GM21367 (cell line): Measurements from ENCODE around the gene MTURN.

Experiments
- ATAC-seq: cut with Tn5 transposase; IDR thresholded peaks from one replicate; pipeline ENCODE4 v1.9.1; 2021; ENCODE audit not compliant: unreplicated experiment

The MTURN gene

GRCh38 chr7:30159698-30160143, 24.9 kb downstream of the MTURN start:
- ATAC-seq, result no peak

GRCh38 chr7:30160329-30160728, 25.5 kb downstream of the MTURN start:
- ATAC-seq, result no peak

- ATAC-seq, result no peak
These were observed 27.3 kb downstream of the MTURN start for GRCh38 chr7:30162133-30162532.

GRCh38 chr7:30162622-30163124, 27.9 kb downstream of the MTURN start:
- ATAC-seq, result no peak

- ATAC-seq, result no peak
These were observed 28.6 kb downstream of the MTURN start for GRCh38 chr7:30163231-30163894.

- ATAC-seq, result no peak
These were observed 29.8 kb downstream of the MTURN start for GRCh38 chr7:30164567-30164966.

- no peak for ATAC-seq
These were observed 30.8 kb downstream of the MTURN start for GRCh38 chr7:30165590-30165989.

GRCh38 chr7:30166155-30166840, 31.5 kb downstream of the MTURN start:
- no peak for ATAC-seq

- ATAC-seq, result no peak
These were observed 32.1 kb downstream of the MTURN start for GRCh38 chr7:30166841-30167235.

- ATAC-seq, result no peak
These were observed 33.1 kb downstream of the MTURN start for GRCh38 chr7:30167901-30168300.

- no peak for ATAC-seq
These were observed 34.2 kb downstream of the MTURN start for GRCh38 chr7:30168835-30169573.

- no peak for ATAC-seq
These were observed 34.8 kb downstream of the MTURN start for GRCh38 chr7:30169579-30169978.

GRCh38 chr7:30170476-30171205, 35.9 kb downstream of the MTURN start:
- ATAC-seq, result no peak

GRCh38 chr7:30171766-30172447, 37.1 kb downstream of the MTURN start:
- ATAC-seq, result no peak

- ATAC-seq, result no peak
These were observed 37.7 kb downstream of the MTURN start for GRCh38 chr7:30172451-30172850.

- ATAC-seq, result no peak
These were observed 38.5 kb downstream of the MTURN start for GRCh38 chr7:30173058-30173897.

GRCh38 chr7:30175180-30175579, 40.4 kb downstream of the MTURN start:
- no peak for ATAC-seq

GRCh38 chr7:30175636-30176147, 40.9 kb downstream of the MTURN start:
- no peak for ATAC-seq

GRCh38 chr7:30176463-30177109, 41.8 kb downstream of the MTURN start:
- no peak for ATAC-seq
